Endothelial cell (in vitro differentiated cells): ENCODE results near the gene UBAC2. TPM values are rescaled to one million over a fixed set of nuclear protein-coding genes. Genes with fewer than 3 reads are reported as not detected.

Experiments used
- DNase-seq: peaks from one replicate; pipeline ENCODE4 v3.0.0; 2021; ENCODE audit warnings: low spot score
- H3K27ac Mint-ChIP-seq: one replicate; pipeline ENCODE4 v1.8.0; 2021; ENCODE audit warnings: mixed read lengths, inconsistent platforms; ENCODE audit not compliant: unreplicated experiment
- H3K27me3 Mint-ChIP-seq: one replicate; pipeline ENCODE4 v1.8.0; 2021; ENCODE audit warnings: mild to moderate bottlenecking, moderate library complexity, mixed read lengths, inconsistent platforms; ENCODE audit not compliant: unreplicated experiment
- H3K36me3 Mint-ChIP-seq: one replicate; pipeline ENCODE4 v1.8.0; 2021; ENCODE audit warnings: mild to moderate bottlenecking, low read depth, mixed read lengths, inconsistent platforms; ENCODE audit not compliant: unreplicated experiment
- H3K4me1 Mint-ChIP-seq: one replicate; pipeline ENCODE4 v1.8.0; 2021; ENCODE audit warnings: mild to moderate bottlenecking, mixed read lengths, inconsistent platforms; ENCODE audit not compliant: unreplicated experiment
- H3K4me3 Mint-ChIP-seq: one replicate; pipeline ENCODE4 v1.8.0; 2021; ENCODE audit warnings: mild to moderate bottlenecking, mixed read lengths, inconsistent platforms; ENCODE audit not compliant: unreplicated experiment
- H3K9me3 Mint-ChIP-seq: one replicate; pipeline ENCODE4 v1.8.0; 2021; ENCODE audit warnings: mixed read lengths, inconsistent platforms; ENCODE audit not compliant: unreplicated experiment
- CTCF ChIP-seq: fragments of 200-600 bp; sonication (generic); IDR thresholded peaks from one replicate; pipeline ENCODE4 v1.5.0; 2021; ENCODE audit warnings: antibody characterized with exemption; ENCODE audit not compliant: unreplicated experiment
- microRNA-seq: library from miRNA; unstranded; fragments of <30 nt; microRNA quantifications from one replicate; pipeline ENCODE4, GENCODE V29; 2020; ENCODE audit not compliant: unreplicated experiment
- total RNA-seq: library from RNA; stranded (reverse); fragmentation: NEBNext Ultra II Directional; extraction: Animal tissue kit (Norgen Biotek cat#: 25700); gene quantifications from one replicate; pipeline ENCODE4 v1.2.1, GENCODE V29; 2021; ENCODE audit not compliant: unreplicated experiment

Gene UBAC2
- total RNA-seq, 1 donor from 2014 or later, result 58.6 TPM

DNA sequence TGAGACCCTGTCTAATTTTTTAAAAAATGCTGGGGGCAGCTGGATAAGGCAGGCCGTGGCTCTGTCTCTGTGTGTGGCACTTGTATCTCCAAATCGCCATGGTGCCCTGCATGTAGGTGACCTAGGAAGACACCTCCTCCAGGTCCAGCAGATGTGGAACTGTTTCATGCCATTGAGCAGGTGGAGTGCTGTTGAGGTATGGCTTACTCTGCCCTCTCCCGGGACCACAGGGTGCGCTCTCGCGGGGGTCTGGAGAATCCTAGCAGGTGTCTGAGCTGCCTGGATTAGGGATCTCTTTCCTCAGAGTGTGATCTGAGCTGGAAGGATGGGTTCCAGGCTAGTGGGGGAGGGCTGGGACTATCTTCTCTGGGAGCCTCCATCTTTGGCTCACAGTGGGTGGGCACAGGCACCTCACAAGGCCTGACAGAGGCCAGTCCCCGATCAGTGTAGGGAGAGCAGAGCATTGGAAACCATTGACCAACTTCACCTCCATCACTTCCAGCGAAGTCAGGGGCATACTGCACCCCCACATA lies 233.0 kb downstream of the UBAC2 start:
- Mint-ChIP-seq H3K4me1 (peaks cover 23% of the 10 kb centered on the region), H3K27ac (no peak overlapping the region), H3K36me3 (no peaks in the 10 kb centered on the region), H3K9me3 (no peaks in the 10 kb centered on the region), H3K27me3 (peaks cover 6% of the 10 kb centered on the region), H3K4me3 (no peak overlapping the region)
- DNase-seq, result no peak
- TF ChIP-seq CTCF, result no peak

DNA sequence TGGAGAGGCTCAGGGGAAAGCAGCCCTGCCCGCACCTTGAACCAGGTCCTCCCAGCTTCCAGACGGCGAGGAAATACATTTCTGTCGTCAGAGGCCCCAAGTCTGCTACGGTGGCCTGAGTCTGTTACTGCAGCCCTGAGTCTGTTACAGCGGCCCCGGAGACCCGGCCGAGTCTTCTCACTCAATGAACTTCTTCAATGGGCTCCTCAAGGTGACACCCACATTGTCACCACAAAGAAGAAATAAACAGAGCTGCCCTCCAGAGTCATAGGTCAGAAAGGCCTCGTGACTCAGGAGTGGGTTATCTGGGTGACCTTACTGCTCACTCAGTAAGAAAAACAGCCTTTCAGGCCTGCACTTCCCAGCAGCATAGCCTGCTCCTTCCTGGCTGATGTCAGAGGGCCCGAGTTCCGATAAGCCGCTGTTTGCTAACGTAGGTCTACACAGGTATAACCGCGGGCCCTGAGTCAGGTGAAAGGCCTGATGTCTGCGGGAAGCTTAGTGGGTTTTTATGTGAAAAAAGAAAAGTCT lies 233.7 kb downstream of the UBAC2 start:
- no peak for TF ChIP-seq CTCF
- DNase-seq, result no peak

GRCh38 chr13:99435116-99435515 lies 234.5 kb downstream of the UBAC2 start:
- Mint-ChIP-seq H3K9me3 (no peaks in the 10 kb centered on the region), H3K27me3 (peaks cover 6% of the 10 kb centered on the region), H3K4me1 (peaks cover 23% of the 10 kb centered on the region), H3K27ac (no peak overlapping the region), H3K36me3 (no peaks in the 10 kb centered on the region), H3K4me3 (no peak overlapping the region)
- DNase-seq, result no peak
- no peak for TF ChIP-seq CTCF

More for the DNA sequence above, 233.7 kb downstream of the UBAC2 start:
- H3K27me3 Mint-ChIP-seq, result peaks cover 6% of the 10 kb centered on the region
- H3K4me1 Mint-ChIP-seq, result peaks cover 23% of the 10 kb centered on the region
- no peaks in the 10 kb centered on the region for H3K9me3 Mint-ChIP-seq
- no peak overlapping the region for H3K4me3 Mint-ChIP-seq
- H3K27ac Mint-ChIP-seq, result no peak overlapping the region
- H3K36me3 Mint-ChIP-seq, result no peaks in the 10 kb centered on the region

DNA sequence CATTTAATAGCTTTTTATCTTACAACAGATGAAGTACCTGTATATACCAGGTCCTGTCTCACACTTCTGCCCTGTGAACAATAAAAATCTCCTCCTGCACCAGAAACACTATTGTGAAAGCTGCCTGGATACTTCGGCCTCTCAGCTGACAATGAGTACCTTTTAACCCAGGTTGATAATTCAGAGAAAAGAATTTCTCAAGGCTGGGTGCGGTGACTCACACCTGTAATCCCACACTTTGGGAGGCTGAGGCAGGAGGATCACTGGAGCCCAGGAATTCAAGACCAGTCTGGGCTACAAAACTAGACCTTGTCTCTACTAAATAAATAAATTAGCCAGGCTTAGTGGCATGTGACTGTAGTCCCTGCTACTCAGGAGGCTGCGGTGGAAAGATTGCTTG lies 235.3 kb downstream of the UBAC2 start:
- Mint-ChIP-seq H3K4me3 (no peak overlapping the region), H3K27ac (no peak overlapping the region), H3K27me3 (peaks cover 6% of the 10 kb centered on the region), H3K4me1 (peaks cover 23% of the 10 kb centered on the region), H3K9me3 (no peaks in the 10 kb centered on the region), H3K36me3 (no peaks in the 10 kb centered on the region)
- no peak for DNase-seq
- no peak for TF ChIP-seq CTCF

Small RNA genes within 50 kb of the gene (microRNA-seq; reads per million reads assigned to microRNA genes)
- not detected for gene MIR623

Other genes starting within 250 kb of the UBAC2 start
- gene DOCK9, start 222.8 kb upstream of the UBAC2 start, total RNA-seq, result 339 TPM
- not detected for gene GPR18, start 57.5 kb downstream of the UBAC2 start, total RNA-seq
- not detected for gene GPR183, start 106.5 kb downstream of the UBAC2 start, total RNA-seq